ENCODE results near the gene TLCD1.
"Not testable (repeated sequence)": the region's sequence is repeated elsewhere in the genome, so short reads cannot be mapped to it uniquely, and the experiment has no call there.

The TLCD1 gene

DNA sequence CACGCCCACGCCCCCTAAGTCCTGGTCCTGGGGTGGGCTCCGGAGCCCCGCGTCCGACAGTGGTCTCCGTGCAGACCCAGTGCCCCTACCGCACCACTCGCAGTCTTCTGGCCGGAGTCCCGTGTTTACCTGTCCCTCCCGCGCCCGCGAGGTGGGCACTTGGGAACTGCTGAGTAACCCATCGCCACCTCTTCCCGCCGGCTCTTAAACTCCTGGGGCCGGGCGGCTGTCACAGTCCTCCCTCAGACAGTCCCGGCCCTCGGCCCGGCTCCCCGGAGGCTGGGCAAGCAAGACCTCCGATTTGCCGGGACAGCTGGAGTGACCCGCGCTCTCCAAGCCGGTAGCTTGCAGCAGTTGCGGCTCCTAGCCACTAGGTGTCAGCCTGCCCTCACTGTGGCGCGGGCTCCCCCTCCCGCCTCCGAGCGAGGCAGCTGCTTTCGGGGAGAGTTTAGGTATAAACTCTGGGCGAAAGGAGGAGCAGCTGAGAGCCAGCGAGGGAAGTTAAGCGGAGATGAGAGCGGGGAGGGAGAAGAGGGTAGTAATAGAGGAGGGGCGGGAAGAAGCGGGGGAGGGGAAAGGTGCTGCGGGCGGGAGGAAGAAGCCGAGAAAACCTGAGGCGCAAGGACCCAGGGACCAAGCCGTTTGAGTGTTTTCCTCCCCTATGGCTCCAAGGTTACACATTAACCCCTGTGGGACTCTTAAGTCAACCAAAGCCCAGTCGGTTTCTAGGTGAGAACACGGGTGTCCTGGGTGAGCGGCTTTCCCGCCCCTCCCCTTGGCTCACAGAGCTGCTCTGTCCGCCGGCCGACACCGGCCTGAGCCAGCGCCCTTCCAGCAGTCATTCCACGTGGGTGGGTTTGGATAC is 826 bp upstream of the TLCD1 start:
- Histone ChIP-seq H3K36me3 (ENCODE audit: control insufficient read depth in 2 of 2, insufficient read depth in 2 of 2, low read length in 2 of 2) (peaks cover 24 to 31% of the 10 kb centered on the region in 2 donors), H3K27ac (ENCODE audit: low read depth in 2 of 2, low read length in 2 of 2) (peak overlapping the region; percentile 99), H3K4me3 (ENCODE audit: low read length in 2 of 2) (peak overlapping the region; percentile 82 to 91), H3K9ac (ENCODE audit: low read depth in 1 of 2, low read length in 2 of 2) (peak overlapping the region; percentile 96 to 99), H3K9me3 (ENCODE audit: control insufficient read depth in 2 of 2, low read length in 2 of 2) (no peaks in the 10 kb centered on the region), H3K4me1 (ENCODE audit: control insufficient read depth in 2 of 2, insufficient read depth in 2 of 2, low read length in 2 of 2) (peaks cover 39 to 47% of the 10 kb centered on the region in 2 donors), H3K27me3 (ENCODE audit: control insufficient read depth in 2 of 2, insufficient read depth in 2 of 2, low read length in 2 of 2) (no peaks in the 10 kb centered on the region)

GRCh38 chr17:28725660-28726225 is 290 bp downstream of the TLCD1 start:
- peak overlapping the region; percentile 68 to 83 for H3K9ac ChIP-seq (ENCODE audit: low read depth in 1 of 2, low read length in 2 of 2)

DNA sequence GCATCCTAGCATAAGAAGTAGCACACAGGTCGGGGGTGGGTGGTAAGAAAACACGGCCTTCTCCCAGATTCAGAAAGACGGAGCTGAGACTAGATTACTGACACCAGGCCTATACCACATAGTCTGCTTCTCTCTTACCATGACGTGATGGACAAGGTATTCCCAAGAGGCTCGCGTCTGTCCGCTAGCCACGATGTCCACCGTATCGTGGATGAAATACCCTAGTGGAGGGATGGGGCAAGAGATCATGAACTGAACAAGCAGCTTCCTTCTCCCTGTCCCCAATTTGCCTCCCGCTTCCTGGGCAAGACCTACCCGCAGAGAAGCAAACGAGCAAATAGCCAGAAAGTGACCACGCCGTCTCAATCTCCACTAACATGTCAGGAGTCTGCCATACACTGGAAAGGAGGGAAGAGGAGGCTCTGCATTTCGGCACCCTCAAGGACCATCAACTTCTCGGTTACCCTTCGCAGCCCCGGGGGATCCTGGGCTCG is 820 bp downstream of the TLCD1 start:
- Histone ChIP-seq H3K9me3 (ENCODE audit: control insufficient read depth in 2 of 2, low read length in 2 of 2) (no peaks in the 10 kb centered on the region), H3K9ac (ENCODE audit: low read depth in 1 of 2, low read length in 2 of 2) (peak overlapping the region; percentile 68 to 83), H3K27me3 (ENCODE audit: control insufficient read depth in 2 of 2, insufficient read depth in 2 of 2, low read length in 2 of 2) (no peaks in the 10 kb centered on the region), H3K27ac (ENCODE audit: low read depth in 2 of 2, low read length in 2 of 2) (peak overlapping the region; percentile 99), H3K4me1 (ENCODE audit: control insufficient read depth in 2 of 2, insufficient read depth in 2 of 2, low read length in 2 of 2) (peaks cover 53 to 64% of the 10 kb centered on the region in 2 donors), H3K4me3 (ENCODE audit: low read length in 2 of 2) (peak overlapping the region; percentile 74 to 75), H3K36me3 (ENCODE audit: control insufficient read depth in 2 of 2, insufficient read depth in 2 of 2, low read length in 2 of 2) (peaks cover 24 to 37% of the 10 kb centered on the region in 2 donors)

More at GRCh38 chr17:28725660-28726225, 290 bp downstream of the TLCD1 start:
- H3K27ac ChIP-seq (ENCODE audit: low read depth in 2 of 2, low read length in 2 of 2), result peak overlapping the region; percentile 99
- no peaks in the 10 kb centered on the region for H3K27me3 ChIP-seq (ENCODE audit: control insufficient read depth in 2 of 2, insufficient read depth in 2 of 2, low read length in 2 of 2)
- no peaks in the 10 kb centered on the region for H3K9me3 ChIP-seq (ENCODE audit: control insufficient read depth in 2 of 2, low read length in 2 of 2)
- peaks cover 51 to 58% of the 10 kb centered on the region in 2 donors for H3K4me1 ChIP-seq (ENCODE audit: control insufficient read depth in 2 of 2, insufficient read depth in 2 of 2, low read length in 2 of 2)
- H3K4me3 ChIP-seq (ENCODE audit: low read length in 2 of 2), result peak overlapping the region; percentile 74 to 75
- peaks cover 24 to 37% of the 10 kb centered on the region in 2 donors for H3K36me3 ChIP-seq (ENCODE audit: control insufficient read depth in 2 of 2, insufficient read depth in 2 of 2, low read length in 2 of 2)

GRCh38 chr17:28724500-28725165 is 1.4 kb downstream of the TLCD1 start:
- no peaks in the 10 kb centered on the region for H3K9me3 ChIP-seq (ENCODE audit: control insufficient read depth in 2 of 2, low read length in 2 of 2)
- peaks cover 53 to 63% of the 10 kb centered on the region in 2 donors for H3K4me1 ChIP-seq (ENCODE audit: control insufficient read depth in 2 of 2, insufficient read depth in 2 of 2, low read length in 2 of 2)
- H3K27me3 ChIP-seq (ENCODE audit: control insufficient read depth in 2 of 2, insufficient read depth in 2 of 2, low read length in 2 of 2), result no peaks in the 10 kb centered on the region
- H3K27ac ChIP-seq (ENCODE audit: low read depth in 2 of 2, low read length in 2 of 2), result peak overlapping the region; percentile 99
- peak overlapping the region; percentile 74 to 75 for H3K4me3 ChIP-seq (ENCODE audit: low read length in 2 of 2)
- peak overlapping the region; percentile 68 to 83 for H3K9ac ChIP-seq (ENCODE audit: low read depth in 1 of 2, low read length in 2 of 2)
- peaks cover 24 to 37% of the 10 kb centered on the region in 2 donors for H3K36me3 ChIP-seq (ENCODE audit: control insufficient read depth in 2 of 2, insufficient read depth in 2 of 2, low read length in 2 of 2)

- not testable (repeated sequence) for H3K4me3 ChIP-seq (ENCODE audit: low read length in 2 of 2); H3K9me3 ChIP-seq (ENCODE audit: control insufficient read depth in 2 of 2, low read length in 2 of 2); H3K9ac ChIP-seq (ENCODE audit: low read depth in 1 of 2, low read length in 2 of 2); H3K27me3 ChIP-seq (ENCODE audit: control insufficient read depth in 2 of 2, insufficient read depth in 2 of 2, low read length in 2 of 2)
- H3K4me1 ChIP-seq (ENCODE audit: control insufficient read depth in 2 of 2, insufficient read depth in 2 of 2, low read length in 2 of 2), result peaks cover 54 to 61% of the 10 kb centered on the region in 2 donors
- H3K27ac ChIP-seq (ENCODE audit: low read depth in 2 of 2, low read length in 2 of 2), result peak overlapping the region in 1 of 2 donors; percentile 99
- H3K36me3 ChIP-seq (ENCODE audit: control insufficient read depth in 2 of 2, insufficient read depth in 2 of 2, low read length in 2 of 2), result peaks cover 24 to 37% of the 10 kb centered on the region in 2 donors
Observed at GRCh38 chr17:28723836-28724499, 2.1 kb downstream of the TLCD1 start.

- Histone ChIP-seq H3K36me3 (ENCODE audit: control insufficient read depth in 2 of 2, insufficient read depth in 2 of 2, low read length in 2 of 2) (peaks cover 24 to 37% of the 10 kb centered on the region in 2 donors), H3K9ac (ENCODE audit: low read depth in 1 of 2, low read length in 2 of 2) (no peak overlapping the region), H3K4me3 (ENCODE audit: low read length in 2 of 2) (no peak overlapping the region), H3K27me3 (ENCODE audit: control insufficient read depth in 2 of 2, insufficient read depth in 2 of 2, low read length in 2 of 2) (no peaks in the 10 kb centered on the region), H3K4me1 (ENCODE audit: control insufficient read depth in 2 of 2, insufficient read depth in 2 of 2, low read length in 2 of 2) (peaks cover 56 to 66% of the 10 kb centered on the region in 2 donors), H3K9me3 (ENCODE audit: control insufficient read depth in 2 of 2, low read length in 2 of 2) (no peaks in the 10 kb centered on the region), H3K27ac (ENCODE audit: low read depth in 2 of 2, low read length in 2 of 2) (no peak overlapping the region)
Observed at GRCh38 chr17:28723159-28723835, 2.7 kb downstream of the TLCD1 start.

DNA sequence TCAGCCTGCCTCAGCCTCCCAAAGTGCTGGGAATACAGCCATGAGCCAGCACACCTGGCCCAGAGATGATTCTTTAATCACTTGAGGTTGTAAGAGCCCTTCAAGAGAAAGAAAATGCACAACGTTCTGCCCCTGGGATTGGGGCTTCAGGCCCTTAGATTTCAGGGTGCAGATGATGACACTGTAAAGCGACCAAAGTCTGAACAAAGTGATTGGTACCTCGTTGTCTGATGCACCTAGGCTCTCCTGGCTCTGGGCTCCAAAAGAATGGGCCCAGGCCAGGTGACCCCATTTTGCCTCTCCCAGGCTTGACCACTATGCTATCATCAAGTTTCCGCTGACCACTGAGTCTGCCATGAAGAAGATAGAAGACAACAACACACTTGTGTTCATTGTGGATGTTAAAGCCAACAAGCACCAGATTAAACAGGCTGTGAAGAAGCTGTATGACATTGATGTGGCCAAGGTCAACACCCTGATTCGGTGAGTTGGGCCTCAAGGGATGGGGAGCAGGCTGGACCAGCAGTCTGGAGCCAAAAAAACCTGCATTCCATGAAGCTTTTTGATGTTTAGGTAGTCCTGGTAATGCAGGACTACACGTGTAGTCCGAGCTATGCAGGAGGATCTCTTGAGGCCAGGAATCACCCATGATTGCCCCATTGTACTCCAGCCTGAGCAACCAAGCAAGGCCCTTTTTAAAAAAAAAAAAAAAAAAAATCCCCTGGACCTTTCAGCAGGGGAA is 3.4 kb downstream of the TLCD1 start:
- Histone ChIP-seq H3K4me3 (ENCODE audit: low read length in 2 of 2) (no peak overlapping the region), H3K4me1 (ENCODE audit: control insufficient read depth in 2 of 2, insufficient read depth in 2 of 2, low read length in 2 of 2) (peaks cover 51 to 64% of the 10 kb centered on the region in 2 donors), H3K36me3 (ENCODE audit: control insufficient read depth in 2 of 2, insufficient read depth in 2 of 2, low read length in 2 of 2) (peaks cover 24 to 37% of the 10 kb centered on the region in 2 donors), H3K9me3 (ENCODE audit: control insufficient read depth in 2 of 2, low read length in 2 of 2) (no peaks in the 10 kb centered on the region), H3K9ac (ENCODE audit: low read depth in 1 of 2, low read length in 2 of 2) (no peak overlapping the region), H3K27me3 (ENCODE audit: control insufficient read depth in 2 of 2, insufficient read depth in 2 of 2, low read length in 2 of 2) (no peaks in the 10 kb centered on the region), H3K27ac (ENCODE audit: low read depth in 2 of 2, low read length in 2 of 2) (no peak overlapping the region)

GRCh38 chr17:28720997-28721329 is 5.1 kb downstream of the TLCD1 start:
- not testable (repeated sequence) for H3K9me3 ChIP-seq (ENCODE audit: control insufficient read depth in 2 of 2, low read length in 2 of 2); H3K27me3 ChIP-seq (ENCODE audit: control insufficient read depth in 2 of 2, insufficient read depth in 2 of 2, low read length in 2 of 2)
- Histone ChIP-seq H3K9ac (ENCODE audit: low read depth in 1 of 2, low read length in 2 of 2) (peak overlapping the region; percentile 93 to 96), H3K4me3 (ENCODE audit: low read length in 2 of 2) (peak overlapping the region; percentile 97 to 98), H3K4me1 (ENCODE audit: control insufficient read depth in 2 of 2, insufficient read depth in 2 of 2, low read length in 2 of 2) (peaks cover 53 to 60% of the 10 kb centered on the region in 2 donors), H3K36me3 (ENCODE audit: control insufficient read depth in 2 of 2, insufficient read depth in 2 of 2, low read length in 2 of 2) (peaks cover 24 to 37% of the 10 kb centered on the region in 2 donors), H3K27ac (ENCODE audit: low read depth in 2 of 2, low read length in 2 of 2) (peak overlapping the region in 1 of 2 donors; percentile 13)
